Cortex of kidney (tissue), 1 donor: Measurements from ENCODE around the gene PCP2.

ENCODE experiments used
- DNase-seq: peaks from one replicate; lab custom pipeline; 2025; lab: John Stamatoyannopoulos, UW

Gene PCP2

DNA sequence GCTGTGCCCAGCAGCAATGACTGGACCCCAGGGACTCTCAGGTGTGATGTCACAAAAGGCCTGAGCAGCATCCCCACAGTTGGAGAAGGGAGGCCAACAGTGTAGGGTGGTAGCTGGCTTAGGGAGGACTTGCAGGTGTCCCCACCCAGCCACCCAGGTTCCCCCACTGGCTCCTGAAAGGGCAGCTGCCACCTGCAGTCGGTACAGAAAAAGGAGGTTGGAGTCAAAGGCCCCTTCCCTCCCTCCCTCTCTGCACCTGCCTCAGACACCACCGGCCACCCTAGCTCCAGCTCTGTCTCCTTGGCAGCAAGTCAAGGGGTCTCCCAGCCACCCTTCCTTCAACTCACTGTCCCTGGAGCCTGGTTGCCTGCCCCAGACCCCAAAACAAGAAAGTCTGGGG is at the start of gene PCP2:
PCP2 (minus strand) TSS at position 22 of the 400 bp plus-strand sequence. CDS start 262 bp downstream, outside the sequence.
- no peak for DNase-seq

DNA sequence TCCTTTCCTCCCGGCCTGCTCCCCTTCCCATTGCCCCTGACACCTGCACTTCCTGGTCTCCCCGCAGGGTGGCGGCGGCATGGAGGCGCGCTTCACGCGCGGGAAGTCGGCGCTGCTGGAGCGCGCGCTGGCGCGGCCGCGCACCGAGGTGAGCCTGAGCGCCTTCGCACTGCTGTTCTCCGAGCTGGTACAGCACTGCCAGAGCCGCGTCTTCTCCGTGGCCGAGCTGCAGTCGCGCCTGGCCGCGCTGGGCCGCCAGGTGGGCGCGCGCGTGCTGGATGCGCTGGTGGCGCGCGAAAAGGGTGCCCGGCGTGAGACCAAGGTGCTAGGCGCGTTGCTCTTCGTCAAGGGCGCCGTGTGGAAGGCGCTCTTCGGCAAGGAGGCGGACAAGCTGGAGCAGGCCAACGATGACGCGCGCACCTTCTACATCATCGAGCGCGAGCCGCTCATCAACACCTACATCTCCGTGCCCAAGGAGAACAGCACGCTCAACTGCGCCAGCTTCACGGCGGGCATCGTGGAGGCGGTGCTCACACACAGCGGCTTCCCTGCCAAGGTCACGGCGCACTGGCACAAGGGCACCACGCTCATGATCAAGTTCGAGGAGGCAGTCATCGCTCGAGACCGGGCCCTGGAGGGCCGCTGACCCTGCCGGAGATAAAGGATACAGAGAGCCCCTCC is 48.8 kb upstream of the PCP2 start:
- no peak for DNase-seq

DNA sequence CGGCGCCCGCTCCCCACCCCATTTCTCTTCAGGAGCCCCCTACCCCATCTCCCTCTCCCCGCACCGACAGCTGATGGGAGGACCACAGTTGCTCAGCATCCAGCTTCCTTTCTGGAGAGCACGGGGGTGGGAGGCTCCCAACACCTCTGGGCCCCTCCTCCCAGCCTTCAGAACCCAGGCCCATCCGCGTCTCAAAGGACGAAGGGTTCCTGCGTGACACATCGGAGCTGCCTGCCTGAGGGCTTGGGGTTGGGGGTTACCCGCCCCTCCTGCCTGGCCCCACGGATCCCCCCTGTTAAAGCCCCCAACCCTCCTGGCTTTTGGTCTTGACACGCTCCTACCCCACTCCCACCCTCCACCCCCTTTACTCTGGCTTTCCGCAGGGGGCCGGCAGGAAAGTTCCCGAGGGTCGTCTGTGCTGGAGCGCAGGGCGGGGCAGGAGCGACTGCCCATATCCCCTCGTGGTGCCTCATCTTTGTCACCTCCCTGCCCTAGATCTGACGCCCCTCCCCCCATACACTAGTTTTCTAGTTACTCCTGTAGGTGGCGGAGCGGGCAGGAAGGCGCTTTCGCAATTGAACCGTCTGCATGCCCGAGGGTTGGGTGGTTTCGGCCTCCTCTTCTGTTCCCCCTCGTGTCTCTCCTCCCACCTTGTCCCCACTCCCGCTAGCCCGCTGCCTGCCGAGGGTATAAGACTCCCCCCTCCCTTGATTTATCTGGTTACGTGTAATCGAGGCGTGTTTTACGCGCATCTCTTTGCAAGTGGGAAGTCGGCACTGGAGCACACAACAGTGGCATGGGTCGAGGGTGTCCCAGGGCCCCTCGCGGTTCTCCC is 48.0 kb upstream of the PCP2 start:
- DNase-seq = no peak

DNA sequence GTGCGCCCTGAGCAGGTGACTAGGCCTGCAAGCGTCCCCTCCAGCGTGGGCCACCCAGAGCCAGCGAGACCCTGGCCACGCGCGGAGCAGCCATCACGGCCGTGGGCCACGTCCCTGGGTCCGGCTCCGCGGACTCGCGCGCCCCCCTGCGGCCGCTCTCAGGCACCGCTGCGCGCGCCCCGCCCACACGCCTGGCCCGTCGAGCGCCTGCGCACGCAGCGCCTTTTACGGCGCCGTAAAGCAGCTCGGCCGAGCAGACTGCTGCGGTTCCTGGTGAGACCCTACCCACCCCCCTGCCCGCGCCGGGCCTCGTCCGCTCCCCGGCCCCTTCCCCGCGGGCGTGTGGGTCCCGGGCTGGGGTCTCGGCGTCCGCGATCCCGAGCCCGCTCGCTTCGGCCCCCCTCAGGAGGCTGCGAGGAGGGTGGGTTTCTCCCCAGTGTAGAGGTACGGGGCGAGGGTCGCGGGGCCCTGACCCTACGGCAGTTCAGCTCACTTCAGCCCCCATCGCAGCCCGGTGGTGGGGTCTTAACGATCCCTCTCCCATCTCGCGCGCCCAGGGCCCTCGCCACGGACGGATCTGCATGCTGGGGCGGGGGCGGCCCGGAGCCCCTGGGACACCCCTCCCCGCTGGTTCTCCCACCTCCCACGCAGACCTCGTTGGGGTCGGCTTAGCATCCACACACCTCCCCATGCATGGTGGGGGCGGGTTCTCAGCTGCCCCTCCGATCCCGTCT is 47.3 kb upstream of the PCP2 start, which contains the start of gene TRAPPC5:
TRAPPC5 (plus strand) TSS at position 228 of the 734 bp plus-strand sequence. CDS start 1,421 bp downstream, outside the sequence.
- peak; percentile 50 for DNase-seq

DNA sequence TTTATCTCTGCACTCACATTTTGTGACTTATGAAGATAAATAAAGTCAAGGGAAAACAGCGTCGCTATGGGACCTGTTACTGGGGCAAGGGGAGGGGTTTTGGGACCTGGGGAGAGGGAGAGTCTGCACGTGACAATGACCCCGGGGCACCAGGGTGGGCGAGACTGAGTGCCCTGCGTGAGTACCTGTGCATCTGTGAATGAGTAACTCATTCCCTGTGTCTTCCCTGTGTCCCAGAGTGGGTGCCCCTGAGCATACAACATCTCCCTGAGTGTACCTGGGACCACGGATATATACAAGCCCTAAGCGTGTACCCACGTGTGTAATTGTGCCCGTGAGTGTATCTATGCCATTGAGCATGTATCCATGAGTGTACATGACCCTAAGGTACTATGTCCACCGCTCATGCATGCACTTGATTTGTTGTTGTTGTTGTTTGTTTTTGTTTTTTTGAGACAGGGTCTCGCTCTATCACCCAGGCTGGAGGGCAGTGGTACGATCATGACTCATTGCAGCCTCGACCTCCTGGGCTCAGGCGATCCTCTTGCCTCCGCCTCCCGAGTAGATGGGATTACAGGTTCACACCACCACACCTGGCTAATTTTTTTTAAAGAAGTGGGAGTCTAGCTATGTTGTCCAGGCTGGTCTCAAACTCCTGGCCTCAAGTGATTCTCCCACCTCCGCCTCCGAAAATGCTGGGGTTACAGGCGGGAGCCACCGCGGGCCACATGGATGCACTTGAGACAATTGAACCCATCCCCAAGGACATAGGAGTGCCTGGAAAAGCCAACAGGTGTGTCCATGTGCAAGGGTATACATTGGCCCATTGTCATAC is 46.5 kb upstream of the PCP2 start:
- no peak for DNase-seq

DNA sequence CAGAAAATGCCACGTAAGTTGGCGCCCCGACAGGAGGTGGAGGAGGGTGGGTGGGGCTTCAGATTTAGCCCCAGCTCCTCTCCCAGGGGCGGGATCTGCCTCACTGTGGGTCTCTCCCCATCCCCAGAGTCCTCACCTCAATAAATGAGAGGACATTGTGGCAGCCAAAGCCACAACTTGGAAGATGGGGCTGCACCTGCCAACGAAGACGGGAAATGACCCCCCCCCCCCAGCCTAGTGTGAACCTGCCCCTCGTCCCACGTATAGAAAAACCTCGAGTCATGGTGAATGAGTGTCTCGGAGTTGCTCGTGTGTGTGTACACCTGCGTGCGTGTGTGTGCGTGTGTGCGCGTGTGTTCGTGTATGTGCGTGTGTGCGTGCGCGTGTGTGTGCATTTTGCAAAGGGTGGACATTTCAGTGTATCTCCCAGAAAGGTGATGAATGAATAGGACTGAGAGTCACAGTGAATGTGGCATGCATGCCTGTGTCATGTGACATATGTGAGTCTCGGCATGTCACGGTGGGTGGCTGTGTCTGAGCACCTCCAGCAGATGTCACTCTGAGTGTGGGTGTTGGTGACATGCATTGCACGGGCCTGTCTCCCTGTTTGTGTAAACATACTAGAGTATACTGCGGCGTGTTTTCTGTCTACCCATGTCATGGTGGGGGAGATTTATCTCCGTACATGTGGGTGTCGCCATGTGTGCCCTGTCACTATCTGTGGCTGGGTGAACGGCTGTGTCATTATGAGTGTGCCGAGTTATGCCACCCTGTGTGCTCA is 45.6 kb upstream of the PCP2 start:
- DNase-seq = no peak

DNA sequence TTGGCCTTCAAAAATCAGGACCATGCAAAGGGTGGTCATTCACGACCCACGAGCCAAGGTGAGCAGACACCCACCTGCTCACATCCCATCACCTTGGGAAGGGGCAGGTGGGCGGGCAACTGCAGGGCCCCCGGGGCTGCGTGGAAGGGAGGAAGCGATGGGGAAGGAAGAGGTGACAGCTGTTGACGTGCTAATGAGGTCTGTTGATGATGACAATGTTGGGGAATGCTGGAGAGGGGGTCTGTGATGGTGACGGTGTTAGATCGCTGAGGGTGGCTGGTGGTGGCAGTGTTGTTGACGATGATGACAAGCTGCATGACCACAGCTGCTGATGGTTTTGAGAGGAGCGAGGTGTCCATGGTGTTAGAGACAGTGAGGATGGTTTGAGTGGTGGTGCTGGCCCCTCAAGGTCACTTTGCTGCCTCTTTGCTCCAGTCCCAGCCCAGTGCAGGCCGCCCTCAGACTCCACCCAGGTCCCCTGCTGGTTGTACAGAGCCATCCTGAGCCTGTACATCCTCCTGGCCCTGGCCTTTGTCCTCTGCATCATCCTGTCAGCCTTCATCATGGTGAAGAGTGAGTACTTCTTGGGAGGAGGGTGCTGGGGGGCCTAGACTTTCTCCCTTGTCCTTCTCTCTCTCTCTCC is 44.3 kb upstream of the PCP2 start:
- DNase-seq = no peak

DNA sequence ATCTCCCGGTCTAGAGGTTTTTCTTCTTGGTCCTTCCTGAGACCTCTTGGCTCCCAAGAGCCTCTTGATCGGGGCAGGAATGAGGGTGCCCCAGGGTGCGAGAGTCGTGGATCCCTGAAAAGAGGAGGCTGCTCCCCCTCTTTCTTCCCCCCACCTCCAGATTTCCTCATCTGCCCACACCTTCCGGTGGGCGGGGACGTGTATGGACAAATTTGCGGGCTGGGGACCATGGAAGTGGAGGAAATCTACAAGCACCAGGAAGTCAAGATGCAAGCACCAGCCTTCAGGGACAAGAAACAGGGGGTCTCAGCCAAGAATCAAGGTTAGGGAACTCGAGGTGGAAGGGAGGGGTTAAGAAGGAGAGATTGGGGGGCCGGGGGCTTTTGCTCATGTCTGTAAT is 43.3 kb upstream of the PCP2 start, which contains the start of gene MCEMP1:
MCEMP1 (plus strand) TSS at position 237 of the 400 bp plus-strand sequence; CDS start at position 268, 31 bp downstream.
- no peak for DNase-seq

DNA sequence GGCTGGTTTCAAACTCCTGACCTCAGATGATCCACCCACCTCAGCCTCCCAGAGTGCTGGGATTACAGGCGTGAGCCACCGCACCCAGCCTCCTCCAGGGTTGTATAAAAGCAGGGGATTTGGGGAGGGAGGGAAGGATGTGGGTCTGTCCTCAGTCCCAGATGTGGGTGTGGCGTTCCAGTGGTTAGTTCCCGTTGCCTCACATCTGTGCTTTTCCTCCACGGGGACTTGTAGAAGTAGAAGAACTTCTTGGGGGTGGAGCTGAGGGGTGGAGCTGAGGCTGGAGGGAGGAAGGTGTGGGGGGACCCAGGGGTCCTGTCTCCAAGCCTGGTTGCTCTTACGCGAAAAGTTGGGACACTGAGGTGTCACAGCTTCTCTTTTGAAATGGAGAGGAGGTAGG is 42.9 kb upstream of the PCP2 start:
- DNase-seq = no peak

DNA sequence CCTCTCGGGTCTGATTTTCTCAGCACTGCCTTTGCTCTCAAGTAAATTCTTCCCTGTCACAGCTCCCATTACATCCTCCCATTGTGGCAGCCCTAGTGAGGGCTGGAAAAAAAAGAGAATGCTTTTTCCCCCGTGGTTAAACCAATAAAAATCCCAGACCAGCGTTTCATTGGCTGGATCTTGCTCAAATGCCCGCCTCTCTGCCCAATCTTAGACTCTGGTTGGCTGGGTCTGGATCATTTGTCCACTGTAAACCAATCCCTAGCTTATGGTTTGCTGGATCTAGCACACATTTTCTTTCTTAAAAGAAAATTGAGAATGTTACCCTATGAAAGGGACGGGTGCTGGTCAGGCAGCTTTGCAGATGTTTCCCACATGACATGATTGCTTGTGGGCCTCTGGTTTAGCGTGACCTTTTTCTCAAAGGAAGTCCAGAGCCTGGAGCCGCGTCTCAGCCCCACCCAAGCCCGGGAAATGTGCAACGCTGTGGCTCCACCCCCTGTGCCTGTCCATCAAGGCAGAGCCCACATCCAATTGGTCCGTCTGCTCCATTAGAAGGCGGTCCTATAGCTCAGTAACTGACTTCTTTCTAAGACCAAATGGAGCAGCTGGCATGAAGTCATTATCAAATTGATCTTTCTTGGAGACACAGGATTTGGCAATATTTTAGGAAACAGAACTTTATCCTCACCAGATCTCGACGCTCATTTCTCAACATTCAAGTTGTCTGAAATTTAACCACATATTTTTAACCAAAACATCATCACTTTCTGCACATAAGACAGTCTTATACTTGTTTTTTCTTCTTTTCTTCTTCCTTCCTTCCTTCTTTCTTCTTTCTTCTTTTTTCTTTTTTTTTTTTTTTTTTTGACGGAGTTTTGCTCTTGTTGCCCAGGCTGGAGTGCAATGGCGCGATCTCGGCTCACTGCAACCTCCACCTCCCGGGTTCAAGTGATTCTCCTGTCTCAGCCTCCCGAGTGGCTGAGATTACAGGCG is 40.8 kb upstream of the PCP2 start:
- no peak for DNase-seq

DNA sequence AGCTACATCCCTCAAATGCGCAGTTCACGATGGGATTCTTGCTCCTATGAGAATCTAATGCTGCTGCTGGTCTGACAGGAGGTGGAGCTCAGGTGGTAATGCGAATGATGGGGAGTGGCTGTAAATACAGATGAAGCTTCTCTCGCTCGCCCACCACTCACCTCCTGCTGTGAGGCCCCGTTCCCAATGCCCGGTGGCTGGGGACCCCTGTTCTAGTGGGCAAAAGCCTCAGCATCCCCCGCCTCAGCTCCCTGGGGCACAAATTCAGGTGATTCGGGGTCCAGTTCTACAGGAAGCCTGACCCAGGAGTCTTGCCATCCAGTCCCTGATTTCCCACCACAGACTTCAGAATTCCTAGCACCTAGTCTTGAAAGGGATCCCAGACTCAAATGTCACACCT is 39.0 kb upstream of the PCP2 start:
- DNase-seq = no peak

DNA sequence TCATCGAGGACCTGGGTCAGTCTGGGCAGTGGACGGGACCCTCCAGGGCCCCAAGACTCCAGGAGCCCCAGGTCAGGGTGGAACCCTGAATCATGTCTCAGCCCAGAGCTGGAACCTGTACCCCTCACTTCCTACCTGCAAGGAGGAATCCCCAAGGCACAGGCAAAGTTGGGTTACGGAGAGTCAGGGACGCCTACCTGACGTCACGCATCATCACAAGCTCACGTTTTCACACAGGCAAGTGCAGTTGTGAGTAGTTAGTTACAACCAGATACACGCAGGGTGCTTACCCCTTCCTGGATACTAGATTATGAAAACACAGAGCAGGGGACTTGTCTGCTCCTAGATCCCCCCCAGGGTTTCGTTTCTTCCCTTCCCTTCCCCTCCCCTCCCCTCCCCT is 37.3 kb upstream of the PCP2 start:
- no peak for DNase-seq

DNA sequence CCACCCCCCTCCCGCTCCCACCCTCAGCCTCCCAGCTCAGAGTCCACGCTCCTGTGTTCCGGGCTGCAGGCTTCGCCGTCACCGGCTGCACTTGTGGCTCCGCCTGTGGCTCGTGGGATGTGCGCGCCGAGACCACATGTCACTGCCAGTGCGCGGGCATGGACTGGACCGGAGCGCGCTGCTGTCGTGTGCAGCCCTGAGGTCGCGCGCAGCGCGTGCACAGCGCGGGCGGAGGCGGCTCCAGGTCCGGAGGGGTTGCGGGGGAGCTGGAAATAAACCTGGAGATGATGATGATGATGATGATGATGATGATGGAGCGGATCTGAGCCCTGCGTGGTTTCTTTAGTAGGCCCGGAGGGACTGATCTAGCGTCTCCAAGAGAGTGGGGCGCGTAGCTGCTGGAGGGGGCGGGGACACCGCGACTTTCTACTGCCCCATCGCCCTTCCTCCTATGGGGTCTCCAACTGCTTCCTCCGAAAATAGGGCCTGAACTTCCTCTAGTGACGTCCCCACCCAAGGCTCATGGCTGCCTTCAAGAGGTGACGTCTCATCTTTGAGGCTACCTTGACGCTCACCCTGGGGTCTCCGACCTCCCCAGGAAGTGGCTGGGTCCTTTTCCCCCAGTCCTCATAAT is 36.7 kb upstream of the PCP2 start:
- DNase-seq = no peak

DNA sequence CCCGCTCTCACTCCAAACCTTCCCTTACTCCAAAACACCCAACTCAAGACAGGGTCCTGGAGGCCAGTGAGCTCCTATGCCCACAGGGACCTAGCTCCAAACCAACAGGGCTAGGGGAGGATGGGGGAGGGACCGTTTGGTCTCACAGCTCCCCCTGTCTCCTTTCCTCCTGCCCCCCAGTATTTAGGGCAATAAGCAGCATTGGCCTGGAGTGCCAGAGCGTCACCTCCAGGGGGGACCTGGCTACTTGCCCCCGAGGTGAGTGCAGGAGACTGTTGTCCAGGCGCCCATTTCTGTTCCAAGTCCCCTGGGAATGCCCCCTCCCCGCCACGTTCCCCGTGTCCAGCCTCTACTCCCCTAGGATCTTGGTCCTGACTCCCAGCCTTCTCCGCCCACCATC is 36.1 kb upstream of the PCP2 start:
- no peak for DNase-seq

DNA sequence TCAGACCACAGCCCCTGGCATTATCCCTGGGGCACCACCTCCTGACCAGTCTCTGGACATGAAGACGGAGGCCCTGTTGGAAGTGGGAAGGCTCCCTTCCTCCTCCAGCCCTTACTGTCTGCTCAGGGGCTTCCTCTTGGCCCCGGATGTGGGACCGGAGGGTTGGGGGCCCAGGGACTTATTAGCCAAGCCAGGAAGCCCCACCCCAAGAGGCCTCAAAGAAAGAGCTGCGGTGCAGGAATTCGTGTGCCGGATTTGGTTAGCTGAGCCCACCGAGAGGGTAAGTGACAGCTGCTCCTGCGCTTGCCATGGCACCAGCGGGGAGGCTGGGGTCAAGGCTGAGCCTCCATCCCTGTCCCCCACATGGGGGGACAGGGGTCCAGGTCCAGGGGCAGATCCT is 35.3 kb upstream of the PCP2 start, which contains the start of gene RETN:
RETN (plus strand) TSS at position 208 of the 400 bp plus-strand sequence. CDS start 278 bp downstream, outside the sequence.
- no peak for DNase-seq

DNA sequence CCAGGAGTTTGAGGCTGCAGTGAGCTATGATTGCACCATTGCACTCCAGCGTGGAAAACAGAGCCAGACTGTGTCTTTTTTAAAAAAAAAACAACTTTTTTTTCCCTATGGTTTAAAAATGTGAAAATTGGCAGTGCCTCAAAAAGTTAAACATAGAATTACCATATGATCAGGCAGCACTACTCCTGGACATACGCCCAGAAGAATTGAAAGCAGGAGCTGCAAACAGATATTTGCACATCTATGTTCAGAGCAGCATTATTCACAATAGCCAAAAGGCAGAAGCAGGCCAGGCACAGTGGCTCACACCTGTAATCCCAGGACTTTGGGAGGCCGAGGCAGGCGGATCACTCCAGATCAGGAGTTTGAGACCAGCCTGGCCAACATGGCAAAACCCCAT is 31.6 kb upstream of the PCP2 start:
- DNase-seq = no peak

DNA sequence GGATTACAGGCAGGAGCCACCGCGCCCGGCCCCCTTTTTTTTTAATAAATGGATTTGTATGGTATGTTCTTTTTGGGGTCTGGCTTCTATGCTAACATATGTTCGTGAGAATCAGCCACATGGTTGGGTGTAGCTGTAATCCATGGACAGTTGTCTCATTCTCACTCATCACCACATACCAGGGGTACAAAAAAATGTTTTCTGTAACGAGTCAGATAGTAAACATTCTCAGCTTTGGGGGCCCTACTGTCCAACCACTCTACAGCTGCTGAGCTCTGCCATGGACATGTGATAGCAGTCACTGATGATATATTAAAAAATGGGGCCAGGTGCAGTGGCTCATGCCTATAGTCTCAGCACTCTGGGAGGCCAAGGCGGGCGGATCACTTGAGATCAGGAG is 30.2 kb upstream of the PCP2 start:
- DNase-seq = no peak

DNA sequence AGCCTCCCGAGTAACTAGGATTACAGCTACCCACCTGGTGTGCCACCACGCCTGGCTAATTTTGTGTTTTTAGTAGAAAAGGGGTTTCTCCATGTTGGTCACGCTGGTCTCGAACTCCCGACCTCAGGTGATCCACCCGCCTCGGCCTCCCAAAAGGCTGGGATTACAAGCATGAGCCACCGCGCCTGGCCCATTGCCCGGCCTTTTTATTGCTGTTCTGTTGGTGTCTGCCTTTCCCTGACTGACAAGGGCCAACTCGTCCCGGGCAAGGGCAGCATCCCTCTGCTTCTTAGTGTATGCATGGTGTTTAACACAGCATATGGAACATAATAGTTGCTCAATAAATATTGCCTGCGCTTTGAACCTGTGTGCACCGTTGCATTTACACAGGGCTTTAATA is 29.1 kb upstream of the PCP2 start:
- DNase-seq = no peak
